IMR-90 (cell line): Measurements from ENCODE around the gene TVP23A. TPM values are rescaled to one million over a fixed set of nuclear protein-coding genes. Genes with fewer than 3 reads are reported as not detected.

Source experiments
- ATAC-seq: fragments of 200-7000 bp; cut with Tn5 transposase; 2 replicates; pipeline ENCODE4 v1.9.1; 2020; ENCODE audit warnings: low read depth, mild to moderate bottlenecking, moderate library complexity
- BruUV-seq: library from RNA; stranded (reverse); fragments of 400-500 nt; replicated peaks from 2 replicates; lab custom pipeline; 2021; lab: Mats Ljungman, UMichigan
- CTCF ChIA-PET: fragments of 300-600 bp; formaldehyde crosslinking; extraction: SDS; loops from one replicate; lab custom pipeline; 2021; ENCODE audit warnings: antibody characterized with exemption; lab: Yijun Ruan, JAX
- POLR2A ChIA-PET: fragments of 300-600 bp; sonication (Branson Sonifier 250); formaldehyde crosslinking; loops from one replicate; lab custom pipeline; 2022; ENCODE audit warnings: antibody characterized with exemption; ENCODE audit not compliant: unreplicated experiment; lab: Charles Lee
- DNase-seq: peaks from one replicate; pipeline ENCODE4 v3.0.0; 2013
- H2AFZ ChIP-seq: replicated peaks from 2 replicates; pipeline ENCODE3; 2013; ENCODE audit warnings: low read length, mild to moderate bottlenecking; ENCODE audit not compliant: poor library complexity
- H2AK5ac ChIP-seq: 2 replicates; pipeline ENCODE4 v1.6.1; 2013; ENCODE audit warnings: low read depth, low read length, inconsistent platforms
- H2AK9ac ChIP-seq: replicated peaks from 2 replicates; pipeline ENCODE3; 2013; ENCODE audit warnings: mild to moderate bottlenecking, low read depth, low read length, moderate library complexity; ENCODE audit not compliant: poor library complexity
- H2BK120ac ChIP-seq: 2 replicates; pipeline ENCODE4 v1.6.1; 2013; ENCODE audit warnings: low read depth, low read length, inconsistent platforms
- H2BK15ac ChIP-seq: 3 replicates; pipeline ENCODE4 v1.6.1; 2013; ENCODE audit warnings: low read depth, low read length, inconsistent platforms
- H2BK20ac ChIP-seq: 2 replicates; pipeline ENCODE4 v1.6.1; 2013; ENCODE audit warnings: low read depth, mild to moderate bottlenecking, inconsistent platforms, low read length, moderate library complexity
- H2BK5ac ChIP-seq: 2 replicates; pipeline ENCODE4 v1.6.1; 2013; ENCODE audit warnings: mild to moderate bottlenecking, low read depth, low read length, inconsistent platforms; ENCODE audit not compliant: poor library complexity, severe bottlenecking
- H3K14ac ChIP-seq: replicated peaks from 2 replicates; pipeline ENCODE4 v1.6.1; 2013; ENCODE audit warnings: low read depth, low read length, inconsistent platforms
- H3K18ac ChIP-seq: 2 replicates; pipeline ENCODE4 v1.6.1; 2013; ENCODE audit warnings: low read depth, low read length, control low read depth
- H3K23ac ChIP-seq: 2 replicates; pipeline ENCODE4 v1.6.1; 2013; ENCODE audit warnings: low read depth, low read length, inconsistent platforms
- H3K27ac ChIP-seq: 2 replicates; pipeline ENCODE4 v1.5.1; 2013; ENCODE audit warnings: mild to moderate bottlenecking, control low read depth, low read length; ENCODE audit not compliant: insufficient read depth
- H3K27me3 ChIP-seq: 2 replicates; pipeline ENCODE4 v1.6.1; 2013; ENCODE audit warnings: low read length; ENCODE audit not compliant: control insufficient read depth, insufficient read depth
- H3K36me3 ChIP-seq: 2 replicates; pipeline ENCODE4 v1.6.1; 2013; ENCODE audit warnings: low read length, mixed read lengths; ENCODE audit not compliant: control insufficient read depth, insufficient read depth
- H3K4ac ChIP-seq: 2 replicates; pipeline ENCODE4 v1.6.1; 2013; ENCODE audit warnings: low read depth, low read length, inconsistent platforms
- H3K4me1 ChIP-seq: 2 replicates; pipeline ENCODE4 v1.6.1; 2013; ENCODE audit warnings: low read length, mixed read lengths; ENCODE audit not compliant: control insufficient read depth, insufficient read depth
- H3K4me2 ChIP-seq: 2 replicates; pipeline ENCODE4 v1.6.1; 2013; ENCODE audit warnings: low read depth, mild to moderate bottlenecking, control low read depth, low read length, moderate library complexity
- H3K4me3 ChIP-seq: 2 replicates; pipeline ENCODE4 v1.5.1; 2013; ENCODE audit warnings: low read depth, mild to moderate bottlenecking, control low read depth, low read length, moderate library complexity; ENCODE audit not compliant: insufficient read depth
- H3K56ac ChIP-seq: 2 replicates; pipeline ENCODE4 v1.6.1; 2013; ENCODE audit warnings: low read length, inconsistent platforms; ENCODE audit not compliant: insufficient read depth; ENCODE audit errors: extremely low read depth
- H3K79me1 ChIP-seq, 2 experiments: 2 replicates each; pipeline ENCODE4 v1.6.1; 2013; ENCODE audit warnings: low read length in 2 of 2, inconsistent platforms in 1 of 2, low read depth in 1 of 2
- H3K9ac ChIP-seq: 2 replicates; pipeline ENCODE4 v1.6.1; 2013; ENCODE audit warnings: low read depth, low read length, control low read depth
- H3K9me1 ChIP-seq: 2 replicates; pipeline ENCODE4 v1.6.1; 2013; ENCODE audit warnings: low read length, inconsistent platforms; ENCODE audit not compliant: insufficient read depth
- H3K9me3 ChIP-seq: 2 replicates; pipeline ENCODE4 v1.6.1; 2013; ENCODE audit warnings: low read length; ENCODE audit not compliant: control insufficient read depth, insufficient read depth
- H4K20me1 ChIP-seq: 2 replicates; pipeline ENCODE4 v1.6.1; 2013; ENCODE audit warnings: low read length, inconsistent platforms; ENCODE audit not compliant: insufficient read depth
- H4K5ac ChIP-seq: 2 replicates; pipeline ENCODE4 v1.6.1; 2013; ENCODE audit warnings: mild to moderate bottlenecking, low read depth, low read length, control low read depth
- H4K8ac ChIP-seq, 2 experiments: 2 replicates each; pipeline ENCODE4 v1.6.1; 2013; ENCODE audit warnings: low read depth in 2 of 2, low read length in 2 of 2, control low read depth in 1 of 2, inconsistent platforms in 1 of 2
- H4K91ac ChIP-seq: 2 replicates; pipeline ENCODE4 v1.6.1; 2013; ENCODE audit warnings: low read depth, low read length, inconsistent platforms; ENCODE audit not compliant: insufficient read depth
- CEBPB ChIP-seq: IDR thresholded peaks from 2 replicates; pipeline ENCODE4 v1.6.1; 2012; ENCODE audit warnings: low read depth, low read length, improper control_type of control experiment
- ELK1 ChIP-seq: fragments of 150-350 bp; IDR thresholded peaks from 2 replicates; pipeline ENCODE4 v1.6.1; 2016; ENCODE audit warnings: low read depth, mild to moderate bottlenecking, low read length, moderate library complexity, borderline replicate concordance
- FOS ChIP-seq: fragments of 150-350 bp; IDR thresholded peaks from 2 replicates; pipeline ENCODE4 v1.6.1; 2016; ENCODE audit warnings: low read depth, low read length
- NFE2L2 ChIP-seq: fragments of 150-350 bp; IDR thresholded peaks from 2 replicates; pipeline ENCODE4 v1.6.1; 2016; ENCODE audit warnings: low read depth, mild to moderate bottlenecking, low read length
- POLR2A ChIP-seq: IDR thresholded peaks from 2 replicates; pipeline ENCODE4 v1.6.1; 2012; ENCODE audit warnings: mild to moderate bottlenecking, low read depth, low read length
- RAD21 ChIP-seq: IDR thresholded peaks from 2 replicates; pipeline ENCODE4 v1.6.1; 2012; ENCODE audit warnings: low read length, improper control_type of control experiment
- SMC3 ChIP-seq: fragments of 150-350 bp; IDR thresholded peaks from 2 replicates; pipeline ENCODE4 v1.6.1; 2016; ENCODE audit warnings: low read depth, mild to moderate bottlenecking, antibody characterized with exemption, low read length, moderate library complexity
- USF2 ChIP-seq: fragments of 150-350 bp; IDR thresholded peaks from 2 replicates; pipeline ENCODE4 v1.6.1; 2017; ENCODE audit warnings: mild to moderate bottlenecking, antibody characterized with exemption, low read length, low read depth
- WGBS, 2 experiments: methylation state at CpG; one replicate each; pipeline versions ENCODE4 v1.1.5 to v1.1.7; 2013; ENCODE audit warnings: missing lambda C conversion rate in 2 of 2; ENCODE audit not compliant: insufficient read length in 1 of 2; ENCODE audit errors: extremely low coverage in 2 of 2; 5-methylcytosine and 5-hydroxymethylcytosine counted together
- dilution Hi-C: fragments of 300-500 bp; cut with HindIII; formaldehyde crosslinking; loops from one replicate; pipeline ENCODE4 v1.14.3; 2018; ENCODE audit warnings: low sequenced_read_pairs; ENCODE audit not compliant: unreplicated experiment
- in situ Hi-C: fragments of 300-500 bp; cut with MboI; formaldehyde crosslinking; loops from 3 replicates; pipeline ENCODE4 v1.14.3; 2019; ENCODE audit warnings: low sequenced_read_pairs, inconsistent platforms, mixed read lengths
- intact Hi-C: fragments of 100-400 bp; cut with micrococcal nuclease; formaldehyde crosslinking; loops from 2 replicates; pipeline ENCODE4 v1.10.0; 2022
- polyA plus RNA-seq, 3 experiments: library from polyadenylated mRNA; depleted of rRNA; stranded (reverse); fragments of >200 nt; gene quantifications; 2 replicates each; pipeline ENCODE4 v1.2.3, GENCODE V29; 2012; ENCODE audit warnings: low replicate concordance in 1 of 3
- total RNA-seq: library from RNA; depleted of rRNA; stranded (reverse); fragments of >200 nt; gene quantifications from 2 replicates; pipeline ENCODE4 v1.2.3, GENCODE V29; 2012

Gene TVP23A
- total and polyA plus RNA-seq, 2 of the 4 experiments (the other 2 are of a cell fraction) = not detected

GRCh38 chr16:10767127-10767526, 51.5 kb downstream of the TVP23A start:
- no peak overlapping the region for H2BK120ac ChIP-seq
- no peak overlapping the region for H3K14ac ChIP-seq
- intact Hi-C loops = no loop called here
- POLR2A ChIA-PET = no interaction called here
- H2BK15ac ChIP-seq = no peak overlapping the region
- no peak overlapping the region for H3K9ac ChIP-seq
- H3K23ac ChIP-seq = no peak overlapping the region
- H4K20me1 ChIP-seq = no peaks in the 10 kb centered on the region
- H3K9me1 ChIP-seq = no peaks in the 10 kb centered on the region
- CTCF ChIA-PET = no interaction called here
- no peak overlapping the region for H4K91ac ChIP-seq
- no peak overlapping the region for H3K4me2 ChIP-seq
- no peak overlapping the region for H2AK9ac ChIP-seq
- H3K36me3 ChIP-seq = peaks cover 17% of the 10 kb centered on the region
- H3K27me3 ChIP-seq = no peaks in the 10 kb centered on the region
- no peak overlapping the region for H3K27ac ChIP-seq
- no peak overlapping the region for H4K8ac ChIP-seq
- dilution Hi-C loops = no loop called here
- H2BK20ac ChIP-seq = no peak overlapping the region
- H3K9me3 ChIP-seq = no peaks in the 10 kb centered on the region
- H3K56ac ChIP-seq = no peak overlapping the region
- H3K4me1 ChIP-seq = no peaks in the 10 kb centered on the region
- no peak overlapping the region for H4K5ac ChIP-seq
- 80% methylated on average over 4 of the region's 7 CpGs; no CpG with 5 or more reads in 1 of the 2 experiments for WGBS, 2 experiments
- TF ChIP-seq RAD21 (no peak), ELK1 (no peak), CEBPB (no peak), NFE2L2 (no peak), USF2 (no peak), SMC3 (no peak), FOS (no peak), POLR2A (no peak)
- no peak overlapping the region for H2BK5ac ChIP-seq
- no TSS peak for BruUV-seq
- no peak overlapping the region for H3K4me3 ChIP-seq
- H3K4ac ChIP-seq = no peak overlapping the region
- in situ Hi-C loops = no loop called here
- no peak overlapping the region for H3K18ac ChIP-seq
- DNase-seq = no peak
- no peak overlapping the region for H2AK5ac ChIP-seq
- H2AFZ ChIP-seq = no peak overlapping the region
- no peak for ATAC-seq
- no peaks in the 10 kb centered on the region for H3K79me1 ChIP-seq
